ENCODE results near the gene TBKBP1. TPM values are rescaled to one million over a fixed set of nuclear protein-coding genes. Genes with fewer than 3 reads are reported as not detected.

TBKBP1 gene
- total and polyA plus RNA-seq, 9 of the 15 experiments (the other 6 are each of a cell fraction or from before 2014, with no cell fraction given), result 0.03 to 15.6 (median 6.8) TPM

- Histone ChIP-seq H3K36me3 (ENCODE audit: control insufficient read depth, insufficient read depth, low read length) (peaks cover 50% of the 10 kb centered on the region), H3K4me1 (replicated peaks in 1 of 2; ENCODE audit: control insufficient read depth in 2 of 2, insufficient read depth in 2 of 2, low read length in 2 of 2) (no peaks in the 10 kb centered on the region; a peak in 1 of 5 replicates), H3K9me1 (ENCODE audit: control insufficient read depth, insufficient read depth, low read length) (no peaks in the 10 kb centered on the region), H3K4me3 (no peak overlapping the region), H3K9ac (ENCODE audit: insufficient read depth in 1 of 2, low read depth in 2 of 2, low read length in 2 of 2) (no peak overlapping the region), H3K4me2 (ENCODE audit: insufficient read depth, low read length) (no peak overlapping the region), H3K9me3 (replicated peaks; ENCODE audit: control insufficient read depth, insufficient read depth, low read depth, low read length) (no peaks in the 10 kb centered on the region), H3K27me3 (ENCODE audit: control insufficient read depth in 2 of 2, insufficient read depth in 2 of 2, low read length in 2 of 2) (no peaks in the 10 kb centered on the region), H3K79me2 (ENCODE audit: control insufficient read depth, insufficient read depth, low read length) (no peaks in the 10 kb centered on the region), H3K27ac (ENCODE audit: extremely low read depth, low read depth, low read length) (no peak overlapping the region), H2AFZ (ENCODE audit: low read depth, low read length) (no peak overlapping the region), H4K20me1 (replicated peaks; ENCODE audit: control insufficient read depth, insufficient read depth, low read length) (no peaks in the 10 kb centered on the region; the same call in 1 of the 2 replicates)
- ATAC-seq (peak; percentile 17; the same call in 1 of the 3 replicates), FAIRE-seq (peak; percentile 55), DNase-seq (ENCODE audit: extremely low read depth in 1 of 4, low spot score in 3 of 4) (no peak)
- intact Hi-C loops (cut with micrococcal nuclease) (no loop called here), in situ Hi-C loops (cut with MboI) (no loop called here)
- TF ChIP-seq PHF8 (IDR thresholded peaks at IDR 0.05; ENCODE audit: borderline replicate concordance, low read length) (no peak), SUPT5H (IDR thresholded peaks at IDR 0.05) (0 out of 2 replicates have a peak, but pooled peaks have one; percentile 15)
- ChIA-PET POLR2A (interaction anchor here (3.6 kb wide), 1 partner anchor 8 kb away, joined by 30 read pairs; no protein-coding TSS in a partner anchor), CTCF (ENCODE audit: low intra/inter-chr PET ratio) (no interaction called here)
- no TSS peak for BruUV-seq (replicated peaks)
- WGBS (ENCODE audit: insufficient coverage, low coverage, missing lambda C conversion rate), result 91% methylated on average over 4 of the region's 4 CpGs
These were observed 8.2 kb upstream of the TBKBP1 start for GRCh38 chr17:47685556-47686275.

- Histone ChIP-seq H3K4me3 (no peak overlapping the region), H3K9me1 (ENCODE audit: control insufficient read depth, insufficient read depth, low read length) (no peaks in the 10 kb centered on the region), H3K9ac (ENCODE audit: insufficient read depth in 1 of 2, low read depth in 2 of 2, low read length in 2 of 2) (no peak overlapping the region), H3K4me1 (replicated peaks in 1 of 2; ENCODE audit: control insufficient read depth in 2 of 2, insufficient read depth in 2 of 2, low read length in 2 of 2) (no peaks in the 10 kb centered on the region; a peak in 1 of 5 replicates), H3K27ac (ENCODE audit: extremely low read depth, low read depth, low read length) (no peak overlapping the region), H3K4me2 (ENCODE audit: insufficient read depth, low read length) (no peak overlapping the region), H3K9me3 (replicated peaks; ENCODE audit: control insufficient read depth, insufficient read depth, low read depth, low read length) (no peaks in the 10 kb centered on the region), H3K79me2 (ENCODE audit: control insufficient read depth, insufficient read depth, low read length) (no peaks in the 10 kb centered on the region), H2AFZ (ENCODE audit: low read depth, low read length) (no peak overlapping the region), H3K36me3 (ENCODE audit: control insufficient read depth, insufficient read depth, low read length) (peaks cover 47% of the 10 kb centered on the region), H4K20me1 (replicated peaks; ENCODE audit: control insufficient read depth, insufficient read depth, low read length) (no peaks in the 10 kb centered on the region; the same call in 1 of the 2 replicates), H3K27me3 (ENCODE audit: control insufficient read depth in 2 of 2, insufficient read depth in 2 of 2, low read length in 2 of 2) (no peaks in the 10 kb centered on the region)
- FAIRE-seq (peak; percentile 35), DNase-seq (ENCODE audit: extremely low read depth in 1 of 4, low spot score in 3 of 4) (no peak), ATAC-seq (no peak)
- ChIA-PET CTCF (ENCODE audit: low intra/inter-chr PET ratio) (no interaction called here), POLR2A (interaction anchor here (3.6 kb wide), 1 partner anchor 9 kb away, joined by 30 read pairs; no protein-coding TSS in a partner anchor)
- WGBS (ENCODE audit: insufficient coverage, low coverage, missing lambda C conversion rate), result 91% methylated on average over 1 of the region's 1 CpG
- no TSS peak for BruUV-seq (replicated peaks)
- in situ Hi-C loops (cut with MboI) (no loop called here), intact Hi-C loops (cut with micrococcal nuclease) (no loop called here)
- TF ChIP-seq SETDB1 (IDR thresholded peaks at IDR 0.05; ENCODE audit: low read length) (no peak), CEBPB (tag; IDR thresholded peaks at IDR 0.05) (peak; percentile 40; the same call in 1 of the 2 replicates), CEBPG (CRISPR knock-in tag; IDR thresholded peaks at IDR 0.05) (no peak), CEBPG (tag; conservative IDR thresholded peaks at IDR 0.05 in 1 of 2, IDR thresholded peaks at IDR 0.05 in 1 of 2) (peak; percentile 11 to 55; a peak in 2 of 4 replicates)
These were observed 7.7 kb upstream of the TBKBP1 start for GRCh38 chr17:47686276-47686635.
